ENCODE results near the gene PCAT6.
A peak's percentile ranks its signal among the peaks of the same experiment; 100 is the strongest.
"Not testable (repeated sequence)": the region's sequence is repeated elsewhere in the genome, so short reads cannot be mapped to it uniquely, and the experiment has no call there.

PCAT6 gene

DNA sequence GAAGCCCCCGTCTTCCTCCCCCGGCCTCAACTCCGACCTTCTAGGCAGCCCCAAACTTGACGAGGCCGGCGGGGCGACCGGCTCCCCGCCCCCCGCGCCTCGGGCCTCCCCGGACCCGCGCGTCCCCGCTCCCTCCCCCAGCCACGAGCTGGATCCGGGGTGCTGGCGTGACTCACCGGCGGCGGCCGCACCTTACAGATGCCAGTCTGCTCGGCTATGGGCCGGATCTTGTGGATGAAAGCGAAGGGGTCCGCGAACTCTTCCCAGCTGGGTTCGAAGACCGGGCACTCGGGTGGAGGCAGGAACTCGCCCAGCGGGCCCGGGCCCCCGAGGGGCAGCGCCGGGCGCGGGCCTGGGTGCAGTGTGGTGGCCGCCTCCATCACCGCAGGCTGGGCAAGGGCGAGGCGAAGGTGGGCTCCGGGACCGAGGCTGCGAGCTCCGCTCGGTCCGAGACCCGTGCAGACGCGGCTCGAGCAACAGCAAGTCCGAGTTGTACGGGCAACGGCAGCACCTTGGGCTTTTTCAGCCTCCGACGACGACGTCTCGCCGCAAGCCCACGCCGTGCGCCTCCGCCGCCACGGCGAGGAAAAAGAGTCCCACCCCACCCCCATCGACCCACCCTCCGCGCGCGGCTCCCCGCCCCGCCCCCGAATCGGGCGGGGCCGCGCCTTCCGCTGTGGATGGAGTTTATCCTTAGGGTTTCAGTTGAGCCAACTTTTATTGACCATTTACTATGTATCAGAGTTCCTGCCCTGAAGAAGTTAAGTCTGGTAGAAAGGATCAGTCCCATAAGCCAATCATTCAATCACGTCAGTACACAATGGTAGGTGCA lies 2.6 kb upstream of the PCAT6 start, which contains the start of gene KDM5B:
Gene KDM5B (minus strand): TSS at position 496 of the 832 bp plus-strand sequence. CDS start 116 bp downstream, at position 380.
- DNase-seq, result peak; percentile 37

DNA sequence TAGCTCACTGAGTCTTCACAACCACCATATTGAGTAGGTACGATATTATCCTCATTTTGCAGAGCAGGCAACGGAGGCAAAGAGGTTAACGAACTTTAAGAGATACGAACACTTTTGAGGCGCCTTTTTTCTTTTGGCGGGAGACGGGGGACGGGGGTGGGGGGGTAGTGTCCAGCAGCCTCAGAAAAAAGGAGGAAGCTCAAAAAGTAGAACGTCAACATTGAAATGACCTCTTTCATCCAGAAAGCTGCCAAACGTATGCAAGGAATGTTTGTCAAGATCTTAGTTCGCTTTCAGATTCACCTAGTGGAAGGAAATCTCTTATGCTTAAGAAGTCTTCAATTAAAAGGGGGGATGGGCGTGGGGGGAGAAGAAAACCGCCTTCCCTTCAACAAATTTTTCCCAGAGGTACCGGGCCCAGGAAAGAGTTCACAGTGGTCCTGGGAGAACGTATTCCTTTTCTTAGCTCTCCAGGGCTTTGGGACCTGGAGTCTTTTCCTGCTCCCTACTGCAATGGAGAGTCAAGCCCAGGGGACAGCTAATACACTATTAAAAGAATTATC lies 1.1 kb upstream of the PCAT6 start:
- no peak for DNase-seq

DNA sequence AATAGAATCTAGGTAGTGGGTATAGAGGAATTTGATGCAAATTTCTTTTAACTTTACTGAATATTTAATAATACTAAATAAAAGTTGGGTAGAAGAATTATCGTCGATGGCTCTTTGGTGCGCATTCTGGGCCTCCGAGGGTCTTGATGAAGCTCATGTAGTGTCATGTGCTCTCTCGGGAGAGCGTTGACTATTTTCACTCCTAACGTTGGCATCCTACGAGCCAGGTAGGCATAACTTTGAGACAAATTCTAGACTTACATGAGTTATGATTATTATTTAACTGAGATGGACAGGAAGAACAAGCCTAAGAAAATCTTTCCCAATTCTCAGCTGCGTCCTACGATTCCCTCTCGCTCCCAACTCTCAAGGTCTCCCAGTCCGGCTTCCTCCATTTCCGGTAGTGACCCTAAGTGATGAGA lies 550 bp upstream of the PCAT6 start:
- no peak for DNase-seq

DNA sequence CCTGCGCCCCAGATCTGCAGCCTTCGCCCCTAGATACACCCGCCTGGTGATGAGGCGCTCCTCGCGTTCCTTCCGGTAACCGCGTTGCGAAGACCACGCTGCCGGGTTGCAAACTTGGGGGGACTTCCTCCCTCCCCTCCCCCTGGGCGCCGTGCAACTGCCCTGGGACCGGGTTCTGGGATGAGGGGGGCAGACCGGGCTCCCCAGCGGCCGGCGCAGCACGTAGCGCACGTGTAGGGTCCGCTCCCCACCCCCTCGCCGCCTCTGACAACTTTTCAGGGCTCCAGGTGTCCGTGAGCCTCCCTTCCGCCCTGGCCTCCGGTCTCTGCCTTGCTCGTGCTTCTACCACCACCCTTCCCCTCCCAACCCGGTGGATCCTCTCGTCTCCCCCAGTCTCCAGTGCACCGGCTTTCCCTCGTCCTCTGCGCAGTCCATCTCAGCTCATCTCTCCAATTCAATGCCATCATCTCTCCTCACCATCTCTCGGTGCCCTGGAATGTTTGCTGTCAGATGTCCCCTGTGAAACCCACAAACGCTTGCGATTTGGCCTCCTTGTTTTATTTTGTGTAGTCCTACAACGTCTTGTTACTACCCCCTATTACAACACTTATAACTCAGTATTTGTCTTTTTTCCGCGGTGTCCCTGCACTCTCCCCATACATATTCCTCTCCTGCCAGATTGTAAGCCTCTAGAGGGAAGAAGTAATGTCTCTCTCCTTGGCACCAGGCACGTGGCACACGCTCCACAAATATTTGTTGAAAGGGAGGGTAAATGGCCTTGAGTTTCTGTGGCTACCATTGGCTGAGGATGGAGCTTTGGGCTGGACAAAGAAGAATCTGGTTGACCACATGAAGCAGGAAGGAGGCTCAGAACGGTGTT lies 782 bp downstream of the PCAT6 start:
- no peak for DNase-seq

DNA sequence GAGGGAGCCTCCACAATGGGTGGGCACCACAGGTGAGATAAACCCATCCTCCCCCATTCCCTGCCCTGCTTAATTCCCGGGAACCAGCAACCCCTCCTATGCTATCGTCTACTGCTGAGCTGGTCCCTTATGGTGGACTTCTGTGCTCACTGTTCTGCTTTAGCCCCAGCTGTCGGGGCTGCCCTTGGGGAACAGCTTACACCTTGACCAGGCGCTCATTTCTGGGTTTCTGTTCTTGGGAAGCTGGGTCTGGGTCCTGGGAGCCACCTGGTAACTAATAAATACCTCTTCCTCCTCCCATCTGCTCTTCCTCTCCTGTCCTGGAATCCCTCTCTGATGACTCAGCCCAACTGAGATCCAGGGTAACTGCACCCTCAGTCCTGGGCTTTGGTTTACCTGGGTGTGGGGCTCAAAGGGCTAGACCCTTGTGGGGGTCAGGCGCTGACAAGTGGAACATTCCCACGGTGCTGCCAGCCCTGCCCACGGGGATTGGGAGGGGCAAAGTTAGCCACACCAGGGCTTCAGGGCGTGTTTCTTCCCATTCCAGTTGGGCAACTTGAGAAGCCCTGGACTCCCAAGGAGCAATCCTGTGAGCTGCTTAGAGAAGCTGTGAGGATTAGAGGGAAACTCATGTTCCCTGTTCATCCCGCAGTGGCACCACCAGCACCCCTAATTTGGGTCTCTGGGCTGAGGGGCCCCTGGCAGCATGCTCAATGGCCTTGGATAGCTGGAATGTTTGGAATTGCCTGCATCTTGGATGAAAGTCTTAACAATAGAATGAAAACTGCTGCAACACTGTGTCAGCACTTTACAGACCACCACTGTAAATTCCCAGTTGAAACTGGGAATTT lies 1.6 kb downstream of the PCAT6 start:
- DNase-seq, result no peak

DNA sequence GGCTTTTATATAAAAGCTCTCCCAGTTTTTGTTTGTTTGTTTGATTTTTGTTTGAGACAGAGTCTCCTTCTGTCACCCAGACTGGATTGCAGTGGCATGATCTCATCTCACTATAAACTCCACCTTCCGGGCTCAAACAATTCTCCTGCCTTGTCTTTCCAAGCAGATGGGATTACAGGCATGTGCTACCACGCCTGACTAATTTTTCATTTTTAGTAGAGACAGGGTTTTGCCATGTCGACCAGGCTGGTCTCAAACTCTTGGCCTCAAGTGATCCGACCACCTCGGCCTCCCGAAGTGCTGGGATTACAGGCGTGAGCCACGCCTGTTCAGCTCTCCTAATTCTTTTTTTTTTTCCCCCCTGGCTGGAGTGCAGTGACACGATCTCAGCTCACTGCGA lies 4.4 kb downstream of the PCAT6 start:
- no peak for DNase-seq

DNA sequence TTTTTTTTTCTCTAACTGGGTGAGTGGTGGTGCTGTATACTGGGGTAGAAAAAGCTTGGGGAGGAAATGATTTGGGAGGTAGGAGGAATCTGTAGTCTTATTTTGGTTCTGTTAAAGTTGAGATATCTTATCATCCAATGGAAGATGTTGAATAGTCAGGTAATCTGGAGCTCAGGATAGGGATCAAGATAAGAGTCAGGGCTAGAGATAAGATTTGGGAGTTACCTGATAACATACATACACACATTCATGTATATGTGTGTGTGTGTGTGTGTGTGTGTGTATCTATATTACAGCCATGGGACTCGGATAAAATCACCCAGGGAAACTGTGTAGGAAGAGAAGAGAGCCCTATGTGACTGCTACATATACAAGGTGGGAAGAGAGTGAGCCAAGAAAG lies 8.1 kb downstream of the PCAT6 start:
- DNase-seq, result no peak

DNA sequence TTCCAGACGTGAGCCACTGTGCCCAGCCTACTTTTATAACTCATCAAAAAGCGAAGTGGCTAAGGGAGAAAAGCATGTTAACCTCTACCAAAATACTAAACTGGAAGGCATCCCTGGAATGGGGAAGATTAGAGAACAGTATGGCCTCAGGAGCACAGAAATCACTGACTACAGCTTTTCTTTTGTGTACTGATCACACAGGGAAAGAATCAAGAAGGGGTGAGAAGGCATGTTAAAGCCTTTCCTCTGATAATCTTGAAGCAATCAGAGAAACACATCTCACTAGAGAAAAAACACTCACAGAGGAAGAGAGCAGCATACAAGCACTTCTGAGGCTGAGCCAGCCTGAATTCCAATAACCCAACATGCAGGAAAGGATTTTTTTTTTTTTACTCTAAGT lies 10.7 kb downstream of the PCAT6 start:
- no peak for DNase-seq

DNA sequence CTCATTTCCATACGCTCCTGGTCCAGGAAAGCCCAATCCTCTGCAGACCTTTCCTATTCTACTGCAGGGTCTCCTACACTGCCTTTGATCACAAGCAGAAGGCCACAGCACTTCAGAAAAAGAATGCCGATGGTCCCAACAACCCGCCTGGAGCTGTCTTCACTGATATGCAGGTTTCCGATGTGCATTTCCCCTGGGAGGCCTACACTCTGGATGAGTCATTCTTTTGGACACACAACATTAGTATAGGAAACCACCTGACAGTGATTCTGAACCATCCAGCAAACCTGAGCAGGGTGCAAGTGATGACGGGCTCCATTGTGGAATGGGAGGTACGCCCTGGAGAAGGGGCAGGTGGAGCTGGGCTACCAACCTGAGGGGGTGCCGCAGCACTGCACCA lies 15.0 kb downstream of the PCAT6 start:
- no peak for DNase-seq

DNA sequence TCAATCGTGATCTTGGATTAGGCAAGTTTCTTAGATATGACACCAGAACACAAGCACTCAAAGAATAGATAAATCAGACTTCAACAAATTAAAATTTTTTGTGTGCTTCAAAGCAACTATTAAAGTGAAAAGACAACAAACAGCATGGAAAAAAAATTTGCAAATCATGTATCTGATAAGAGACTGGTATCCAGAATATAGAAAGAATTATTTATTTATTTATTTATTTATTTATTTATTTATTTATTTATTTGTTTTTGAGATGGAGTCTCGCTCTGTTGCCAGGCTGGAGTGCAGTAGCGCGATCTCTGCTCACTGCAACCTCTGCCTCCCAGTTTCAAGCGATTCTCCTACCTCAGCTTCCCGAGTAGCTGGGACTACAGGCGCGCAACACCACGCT lies 18.5 kb downstream of the PCAT6 start:
- not testable (repeated sequence) for DNase-seq

DNA sequence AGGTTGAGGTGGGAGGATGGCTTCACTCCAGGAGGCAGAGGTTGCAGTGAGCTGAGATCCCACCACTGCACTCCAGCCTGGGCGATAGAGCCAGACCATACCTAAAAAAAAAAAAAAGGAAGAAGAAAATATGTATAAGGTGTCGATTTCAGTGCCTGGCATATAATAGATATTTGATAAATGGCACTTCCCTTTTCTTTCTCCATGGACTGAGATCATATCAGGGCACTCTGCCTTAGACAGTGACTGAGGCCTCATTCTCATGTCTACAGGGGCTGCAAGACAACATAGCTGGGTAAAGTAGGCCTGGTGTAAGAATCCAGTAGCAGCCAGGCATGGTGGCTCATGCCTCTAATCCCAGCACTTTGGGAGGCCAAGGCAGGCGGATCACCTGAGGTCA lies 21.2 kb downstream of the PCAT6 start:
- no peak for DNase-seq

DNA sequence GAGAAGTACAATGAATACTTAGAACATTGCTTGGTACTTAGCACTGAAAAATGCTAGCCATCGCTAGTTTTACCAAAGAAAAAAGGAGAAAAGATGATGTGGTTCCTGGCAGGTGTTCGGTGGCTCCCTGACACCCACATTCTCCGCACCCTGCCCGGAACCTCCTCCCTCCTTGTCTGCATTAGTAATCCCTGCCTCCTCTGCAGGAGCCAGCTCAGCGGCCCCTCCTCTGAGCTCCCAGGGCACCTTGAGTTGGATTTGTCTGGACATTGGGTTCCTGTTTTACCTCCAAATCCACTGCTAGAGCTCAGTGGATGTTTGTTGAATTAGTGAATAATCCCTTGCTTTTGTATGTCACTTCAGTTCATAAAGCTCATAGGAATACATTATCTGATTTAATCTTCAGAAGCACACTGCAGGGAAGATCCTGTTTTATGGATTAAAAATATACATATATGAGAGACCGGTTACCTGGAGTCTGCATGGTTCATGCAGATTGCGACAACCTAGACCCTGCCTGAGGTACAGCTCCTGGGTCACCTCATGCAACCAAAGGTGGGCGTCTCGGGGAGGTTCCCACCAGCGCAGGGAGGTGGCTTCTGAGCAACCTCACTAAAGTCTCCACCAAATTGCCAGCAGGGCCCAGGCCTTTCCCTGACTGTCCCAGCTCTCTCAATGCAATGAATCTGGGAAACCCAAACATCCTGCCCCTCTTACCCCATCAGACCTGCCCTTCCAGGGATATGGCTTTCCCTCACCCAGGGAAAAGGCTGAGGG lies 24.2 kb downstream of the PCAT6 start:
- DNase-seq, result no peak

DNA sequence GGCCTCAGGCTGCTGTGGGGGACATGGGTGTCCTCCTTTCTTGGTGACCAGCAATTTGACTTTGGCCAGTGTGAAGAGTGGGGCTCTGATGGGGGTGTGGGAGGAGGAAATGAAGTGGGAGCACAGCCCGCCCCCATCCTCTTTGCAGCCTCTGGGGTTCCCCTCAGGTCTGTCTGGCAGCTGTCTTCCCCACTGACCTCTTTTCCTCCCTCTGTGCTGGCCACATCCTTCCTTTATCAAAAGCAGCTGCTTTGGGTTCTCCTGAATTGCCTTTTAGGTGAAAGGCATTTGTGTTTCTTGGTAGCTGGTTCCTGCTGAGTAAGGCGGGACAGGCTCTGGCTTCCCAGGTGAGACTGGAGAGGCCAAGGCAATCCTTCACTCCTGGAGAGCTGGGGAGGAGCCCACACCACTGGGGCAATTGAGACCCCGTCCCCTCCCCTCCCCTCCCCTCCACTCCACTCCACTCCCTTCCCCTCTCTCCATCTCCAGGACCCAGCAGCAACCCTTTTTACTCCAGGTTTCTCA lies 24.9 kb downstream of the PCAT6 start:
- DNase-seq, result no peak

DNA sequence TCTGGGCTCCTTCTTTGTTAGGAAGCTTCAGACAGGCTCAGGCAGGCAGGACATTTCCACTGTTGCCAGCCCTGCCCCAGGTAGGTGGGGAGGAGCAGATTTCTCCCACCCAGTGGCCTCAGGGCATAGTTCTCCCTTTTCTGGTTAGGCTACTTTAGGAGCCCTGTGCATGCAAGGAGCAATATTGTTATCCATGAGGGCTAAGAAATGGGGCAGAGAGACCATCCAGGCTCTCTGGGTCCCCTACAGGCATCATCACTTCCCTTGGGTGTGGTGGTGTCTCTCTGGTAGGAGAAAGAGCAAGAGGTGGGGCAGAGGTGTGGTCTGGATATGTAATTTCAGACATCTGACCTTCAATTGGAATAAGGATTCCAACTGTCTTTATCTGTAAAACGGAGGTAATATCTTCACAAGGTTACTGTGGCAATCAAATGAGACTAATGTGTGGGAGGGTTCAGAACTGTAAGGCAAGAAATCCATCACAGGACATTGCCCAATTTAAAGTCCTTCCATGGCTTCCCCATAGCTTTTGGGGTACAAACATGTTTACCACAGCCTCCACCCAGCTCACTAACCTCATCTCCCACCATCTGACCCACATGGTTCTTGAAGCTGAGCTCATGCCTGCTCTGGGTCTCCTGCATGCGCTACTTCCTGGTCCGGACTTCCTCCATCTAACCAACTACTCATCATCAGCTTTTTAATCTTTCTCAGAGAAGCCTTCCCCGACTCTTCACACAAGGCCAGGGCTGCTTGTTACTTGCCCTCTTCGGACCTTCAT lies 26.1 kb downstream of the PCAT6 start:
- no peak for DNase-seq

DNA sequence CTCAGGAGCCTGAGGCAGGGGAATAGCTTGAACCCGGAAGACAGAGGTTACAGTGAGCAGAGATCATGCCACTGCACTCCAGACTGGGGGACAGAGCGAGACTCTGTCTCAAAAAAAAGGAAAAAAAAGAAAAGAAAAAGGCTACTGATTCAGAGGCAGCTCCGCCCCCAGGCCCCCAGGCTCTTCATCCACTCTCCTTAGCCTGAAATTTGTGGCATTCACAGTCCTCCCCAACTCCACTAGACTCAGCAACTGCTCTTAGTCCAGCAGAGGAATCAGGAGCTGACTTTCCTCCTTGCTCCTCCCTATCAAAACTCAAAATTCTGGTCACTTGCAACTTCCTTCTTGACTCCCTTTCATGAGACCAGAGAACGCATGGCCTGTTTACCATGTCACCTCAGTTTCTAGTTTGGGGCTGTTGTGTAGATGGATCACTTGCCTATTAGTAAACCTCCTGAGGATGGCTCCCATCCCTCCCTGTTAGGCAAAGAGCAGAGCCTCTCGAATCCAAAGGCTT lies 27.1 kb downstream of the PCAT6 start:
- DNase-seq, result no peak

DNA sequence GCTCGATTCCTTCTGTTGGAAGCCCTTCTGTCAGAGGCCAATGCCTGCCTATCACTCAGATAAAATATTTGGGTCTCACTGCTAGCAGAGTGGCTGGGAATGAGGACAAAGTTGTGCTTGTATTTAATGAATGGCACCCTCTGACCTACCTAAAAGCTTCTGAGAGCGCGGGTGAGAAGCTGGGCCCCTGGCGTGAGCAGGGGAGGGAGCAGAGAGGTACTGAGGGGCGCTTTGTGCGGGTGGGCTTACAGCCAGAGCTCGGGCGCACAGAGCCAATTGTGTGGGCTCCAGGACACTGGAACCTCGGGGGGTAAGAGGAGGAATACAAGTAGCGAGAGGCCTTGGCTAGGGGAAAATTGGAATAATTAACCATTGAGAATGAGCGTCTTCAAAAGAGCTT lies 32.3 kb downstream of the PCAT6 start:
- DNase-seq, result no peak

DNA sequence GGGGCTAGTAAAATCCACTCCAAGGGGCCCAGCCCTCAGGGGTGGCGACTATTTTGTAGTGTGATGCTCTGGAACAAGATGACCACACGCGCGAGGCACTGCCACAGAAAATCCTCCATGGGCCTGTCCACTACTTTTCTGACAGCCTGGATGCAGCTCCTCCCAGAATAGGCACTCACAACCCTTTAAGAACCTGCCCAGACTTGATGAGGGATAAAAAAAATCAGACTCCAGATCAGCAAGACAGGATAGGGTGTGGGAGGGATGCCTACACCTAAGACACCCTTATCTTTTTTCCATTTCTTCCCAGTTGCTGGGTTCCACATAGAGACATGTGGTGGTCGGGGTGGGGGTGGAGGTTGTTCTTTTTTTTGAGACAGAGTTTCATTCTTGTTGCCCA lies 33.5 kb downstream of the PCAT6 start:
- DNase-seq, result no peak

DNA sequence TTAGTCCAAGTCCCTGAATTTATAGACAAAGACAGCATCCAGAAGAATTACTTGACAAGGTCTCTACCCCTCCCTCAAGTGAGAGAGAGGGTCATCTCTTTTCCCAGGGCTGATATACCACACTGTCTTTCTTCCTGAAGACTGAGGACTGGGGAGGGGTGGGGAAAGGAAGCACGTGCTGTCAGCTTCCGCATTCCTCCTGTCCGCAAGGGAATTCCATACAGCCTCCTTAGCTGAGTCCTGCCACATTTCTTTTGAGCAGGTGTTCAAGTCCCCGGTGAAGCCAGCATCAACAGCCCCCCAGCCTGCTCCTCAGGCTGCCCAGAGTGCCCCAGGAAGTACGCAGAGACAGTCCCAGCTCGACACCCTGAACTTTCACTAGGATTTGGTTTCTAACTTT lies 34.2 kb downstream of the PCAT6 start:
- no peak for DNase-seq

DNA sequence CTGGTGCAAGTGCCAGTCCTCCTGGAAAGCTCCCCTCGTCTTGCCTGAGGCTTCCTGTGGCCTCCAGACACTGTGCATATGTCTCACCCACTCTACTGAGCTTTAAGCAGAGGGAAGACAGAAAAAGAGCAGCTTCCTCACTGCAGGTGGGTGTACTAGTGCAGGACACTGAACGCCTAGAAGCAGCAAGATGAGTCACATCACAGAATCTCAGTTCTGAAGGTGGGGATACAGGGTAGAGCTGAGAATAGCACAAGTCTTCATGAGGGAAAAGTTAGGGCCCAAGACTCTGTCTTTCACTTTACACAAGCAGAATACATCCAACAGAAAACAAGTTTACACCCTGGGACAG lies 37.4 kb downstream of the PCAT6 start:
- DNase-seq, result no peak

DNA sequence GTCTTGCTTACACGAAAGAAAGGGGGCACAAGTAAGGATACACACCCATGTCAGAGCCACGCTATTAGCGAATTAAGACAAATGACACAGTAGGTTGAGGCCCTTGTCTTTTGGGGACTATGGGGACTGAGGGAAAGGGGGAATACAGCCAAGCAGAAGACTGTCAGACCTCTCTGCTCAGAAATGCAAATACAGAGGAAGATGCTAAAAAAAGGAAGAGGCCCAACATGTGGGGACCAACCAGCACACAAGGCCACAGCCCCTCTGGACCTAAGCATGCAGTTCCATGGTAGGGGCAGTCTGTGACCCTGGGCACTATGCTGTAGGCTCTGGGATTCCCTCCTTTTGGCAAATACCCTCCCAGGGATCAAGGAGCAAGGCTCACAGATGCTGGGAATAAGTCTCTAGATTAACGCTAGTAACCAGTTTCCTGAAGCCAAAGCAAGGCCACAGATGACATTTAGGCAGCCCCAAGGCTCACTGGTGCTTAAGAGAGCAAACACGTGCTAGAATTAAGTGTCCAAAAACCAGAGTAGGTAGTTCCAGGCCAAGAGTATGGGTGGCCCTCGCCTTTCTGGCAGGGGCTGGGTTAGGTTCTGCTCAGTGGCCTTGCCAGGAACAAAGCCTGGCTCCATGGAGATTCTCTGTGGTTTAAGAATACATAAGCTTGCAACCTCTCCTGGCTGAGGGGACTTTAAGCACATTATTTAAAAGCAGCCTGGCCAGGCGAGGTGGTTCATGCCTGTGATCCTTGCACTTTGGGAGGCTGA lies 40.0 kb downstream of the PCAT6 start:
- no peak for DNase-seq
